ENCODE data around the gene JCHAIN. TPM values are rescaled to one million over a fixed set of nuclear protein-coding genes. Genes with fewer than 3 reads are reported as not detected.

The JCHAIN gene
- total RNA-seq, 1 experiment from 2014 or later: not detected

DNA sequence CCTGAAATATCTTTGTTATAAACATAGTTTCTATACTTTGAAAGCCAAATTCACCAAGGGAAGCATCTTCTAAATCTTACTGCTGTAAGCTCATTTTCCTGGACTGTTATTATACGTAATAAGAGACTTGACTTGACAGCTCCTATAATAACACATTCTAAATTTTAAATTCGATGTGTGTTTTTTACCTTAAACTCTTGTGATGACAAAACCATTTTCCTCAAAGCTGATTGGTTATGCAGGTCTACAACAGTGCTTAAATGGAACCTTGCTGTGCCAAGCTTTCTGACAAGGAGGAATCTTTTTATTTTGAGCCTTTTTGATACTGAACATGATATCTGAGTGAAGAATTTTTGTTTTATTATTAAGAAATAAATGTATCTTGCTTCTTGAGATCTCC is 37.9 kb downstream of the JCHAIN start, which contains the start of gene ENAM:
Gene ENAM (plus strand): TSS at position 301 of the 400 bp plus-strand sequence. CDS start 757 bp downstream, outside the sequence.
- intact Hi-C loops (cut with micrococcal nuclease): no loop called here

DNA sequence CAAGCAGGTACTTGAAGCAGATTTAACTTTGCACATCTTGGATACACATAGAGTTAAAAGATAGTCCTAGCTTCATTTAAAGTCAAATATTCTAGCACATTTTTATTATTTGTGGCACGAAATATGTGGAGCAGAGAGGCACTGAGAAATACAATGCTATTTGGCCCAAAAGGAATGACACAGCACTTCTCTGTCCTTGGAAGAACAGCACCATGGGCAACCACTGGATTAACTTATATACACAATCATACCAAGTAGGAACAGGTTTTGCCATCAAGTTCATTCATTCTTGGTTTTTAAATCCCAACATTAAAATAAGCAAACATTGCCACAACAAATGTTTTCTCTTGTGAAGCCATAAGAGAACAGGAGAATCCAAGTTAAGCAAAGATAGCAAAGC is 38.7 kb downstream of the JCHAIN start:
- DNase-seq (ENCODE audit: unreplicated experiment): no peak
- no peaks in the 10 kb centered on the region for H3K36me3 Mint-ChIP-seq (ENCODE audit: insufficient read depth, unreplicated experiment)
- ChIA-PET POLR2A (no interaction called here), CTCF (interaction anchor here (0.6 to 1.0 kb wide), 3 partner anchors 14 to 108 kb away, joined by 3 read pairs; no protein-coding TSS in a partner anchor)
- intact Hi-C loops (cut with micrococcal nuclease): no loop called here
- H3K27me3 Mint-ChIP-seq (ENCODE audit: insufficient read depth, unreplicated experiment): no peaks in the 10 kb centered on the region
- H3K9me3 Mint-ChIP-seq (ENCODE audit: unreplicated experiment): no peaks in the 10 kb centered on the region
- H3K4me1 Mint-ChIP-seq (ENCODE audit: insufficient read depth, unreplicated experiment): no peaks in the 10 kb centered on the region
- no peak overlapping the region for H3K4me3 Mint-ChIP-seq (ENCODE audit: unreplicated experiment)
- BruUV-seq (replicated peaks): no TSS peak
- no peak overlapping the region for H3K27ac Mint-ChIP-seq (ENCODE audit: low read depth, unreplicated experiment)
- TF ChIP-seq, protein P1, sequence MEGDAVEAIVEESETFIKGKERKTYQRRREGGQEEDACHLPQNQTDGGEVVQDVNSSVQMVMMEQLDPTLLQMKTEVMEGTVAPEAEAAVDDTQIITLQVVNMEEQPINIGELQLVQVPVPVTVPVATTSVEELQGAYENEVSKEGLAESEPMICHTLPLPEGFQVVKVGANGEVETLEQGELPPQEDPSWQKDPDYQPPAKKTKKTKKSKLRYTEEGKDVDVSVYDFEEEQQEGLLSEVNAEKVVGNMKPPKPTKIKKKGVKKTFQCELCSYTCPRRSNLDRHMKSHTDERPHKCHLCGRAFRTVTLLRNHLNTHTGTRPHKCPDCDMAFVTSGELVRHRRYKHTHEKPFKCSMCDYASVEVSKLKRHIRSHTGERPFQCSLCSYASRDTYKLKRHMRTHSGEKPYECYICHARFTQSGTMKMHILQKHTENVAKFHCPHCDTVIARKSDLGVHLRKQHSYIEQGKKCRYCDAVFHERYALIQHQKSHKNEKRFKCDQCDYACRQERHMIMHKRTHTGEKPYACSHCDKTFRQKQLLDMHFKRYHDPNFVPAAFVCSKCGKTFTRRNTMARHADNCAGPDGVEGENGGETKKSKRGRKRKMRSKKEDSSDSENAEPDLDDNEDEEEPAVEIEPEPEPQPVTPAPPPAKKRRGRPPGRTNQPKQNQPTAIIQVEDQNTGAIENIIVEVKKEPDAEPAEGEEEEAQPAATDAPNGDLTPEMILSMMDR (IDR thresholded peaks at IDR 0.05; ENCODE audit: unreplicated experiment): no peak

More for the DNA sequence above, 37.9 kb downstream of the JCHAIN start, which contains the start of gene ENAM:
- Mint-ChIP-seq H3K4me1 (ENCODE audit: insufficient read depth, unreplicated experiment) (no peaks in the 10 kb centered on the region), H3K27me3 (ENCODE audit: insufficient read depth, unreplicated experiment) (no peaks in the 10 kb centered on the region), H3K9me3 (ENCODE audit: unreplicated experiment) (no peaks in the 10 kb centered on the region), H3K27ac (ENCODE audit: low read depth, unreplicated experiment) (no peak within 1 kb of the TSS), H3K36me3 (ENCODE audit: insufficient read depth, unreplicated experiment) (no peaks in the 10 kb centered on the region), H3K4me3 (ENCODE audit: unreplicated experiment) (no peak within 1 kb of the TSS)
- no TSS peak for BruUV-seq (replicated peaks)
- POLR2A ChIA-PET: no interaction called here
- TF ChIP-seq, protein P1 (IDR thresholded peaks at IDR 0.05; ENCODE audit: unreplicated experiment): no peak
- no peak for DNase-seq (ENCODE audit: unreplicated experiment)
- CTCF ChIA-PET: interaction anchor here (0.6 to 1.8 kb wide), 2 partner anchors 23 to 108 kb away, joined by 3 to 7 read pairs; no protein-coding TSS in a partner anchor

DNA sequence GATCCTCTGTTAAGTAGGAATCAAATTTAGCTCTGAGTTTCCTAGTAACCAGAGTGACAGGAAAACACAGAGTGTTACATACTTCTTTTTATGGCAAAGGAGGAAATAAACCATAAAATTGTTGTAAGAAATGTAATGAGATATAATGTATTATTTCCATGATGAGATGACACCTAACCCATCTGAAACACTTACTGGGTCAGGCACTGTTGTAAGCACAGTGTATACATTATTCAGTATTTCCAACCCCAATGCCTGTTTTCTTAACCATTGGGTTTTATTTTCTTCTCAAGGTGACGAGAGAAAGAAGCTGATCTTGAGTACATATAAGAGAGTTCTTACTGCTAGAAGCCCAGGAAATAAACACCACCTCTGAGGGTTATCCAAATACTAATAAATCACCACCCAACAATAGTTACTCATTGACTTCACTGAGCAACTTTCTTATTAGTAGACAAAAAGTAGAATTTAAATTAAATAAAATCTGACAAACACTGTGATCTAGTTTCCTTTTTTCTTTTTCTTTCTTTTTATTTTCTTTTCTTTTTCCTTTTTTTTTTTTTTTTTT is 42.0 kb downstream of the JCHAIN start:
- H3K4me3 Mint-ChIP-seq (ENCODE audit: unreplicated experiment): no peak overlapping the region
- TF ChIP-seq, protein P1 (IDR thresholded peaks at IDR 0.05; ENCODE audit: unreplicated experiment): no peak
- H3K27me3 Mint-ChIP-seq (ENCODE audit: insufficient read depth, unreplicated experiment): no peaks in the 10 kb centered on the region
- H3K4me1 Mint-ChIP-seq (ENCODE audit: insufficient read depth, unreplicated experiment): no peaks in the 10 kb centered on the region
- no peaks in the 10 kb centered on the region for H3K9me3 Mint-ChIP-seq (ENCODE audit: unreplicated experiment)
- no peak for DNase-seq (ENCODE audit: unreplicated experiment)
- intact Hi-C loops (cut with micrococcal nuclease): no loop called here
- H3K27ac Mint-ChIP-seq (ENCODE audit: low read depth, unreplicated experiment): no peak overlapping the region
- H3K36me3 Mint-ChIP-seq (ENCODE audit: insufficient read depth, unreplicated experiment): no peaks in the 10 kb centered on the region
- BruUV-seq (replicated peaks): no TSS peak
- CTCF ChIA-PET: no interaction called here
- POLR2A ChIA-PET: no interaction called here

DNA sequence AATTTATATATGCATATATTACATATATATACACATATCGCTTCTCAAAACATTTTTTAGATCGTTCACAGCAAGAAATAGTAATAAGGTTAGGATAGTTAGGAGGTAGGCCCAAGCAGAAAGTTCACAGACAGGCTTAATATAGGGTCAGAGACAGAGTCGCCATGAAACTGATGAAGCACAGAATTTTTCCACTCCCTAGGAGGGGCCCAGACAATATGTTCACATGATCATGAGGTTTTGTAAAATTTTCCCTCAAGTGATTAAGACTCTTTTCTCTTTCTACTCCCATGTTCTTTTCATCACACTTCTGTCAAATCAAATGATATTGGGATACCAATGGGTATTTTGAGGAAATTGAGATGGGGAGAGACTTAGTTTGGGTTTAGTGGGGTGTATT is 43.0 kb downstream of the JCHAIN start:
- H3K4me3 Mint-ChIP-seq (ENCODE audit: unreplicated experiment): no peak overlapping the region
- TF ChIP-seq, protein P1 (IDR thresholded peaks at IDR 0.05; ENCODE audit: unreplicated experiment): no peak
- no peaks in the 10 kb centered on the region for H3K4me1 Mint-ChIP-seq (ENCODE audit: insufficient read depth, unreplicated experiment)
- ChIA-PET POLR2A (no interaction called here), CTCF (no interaction called here)
- BruUV-seq (replicated peaks): no TSS peak
- intact Hi-C loops (cut with micrococcal nuclease): no loop called here
- DNase-seq (ENCODE audit: unreplicated experiment): no peak
- no peak overlapping the region for H3K27ac Mint-ChIP-seq (ENCODE audit: low read depth, unreplicated experiment)
- H3K36me3 Mint-ChIP-seq (ENCODE audit: insufficient read depth, unreplicated experiment): no peaks in the 10 kb centered on the region
- no peaks in the 10 kb centered on the region for H3K9me3 Mint-ChIP-seq (ENCODE audit: unreplicated experiment)
- no peaks in the 10 kb centered on the region for H3K27me3 Mint-ChIP-seq (ENCODE audit: insufficient read depth, unreplicated experiment)
